Mesodermal cell (in vitro differentiated cells): ENCODE results near the gene BMI1.

Experiments
- H3K27ac ChIP-seq: 2 replicates; pipeline ENCODE4 v1.7.0; 2013; ENCODE audit warnings: mild to moderate bottlenecking, low read depth, low read length, moderate library complexity; ENCODE audit not compliant: severe bottlenecking
- H3K36me3 ChIP-seq: 2 replicates; pipeline ENCODE4 v1.7.1; 2013; ENCODE audit warnings: mild to moderate bottlenecking, low read length, moderate library complexity; ENCODE audit not compliant: control insufficient read depth, insufficient read depth
- H3K4me1 ChIP-seq: one replicate; pipeline ENCODE4 v1.7.1; 2013; ENCODE audit warnings: mild to moderate bottlenecking, low read length; ENCODE audit not compliant: insufficient read depth, control insufficient read depth, poor library complexity, severe bottlenecking
- H3K4me3 ChIP-seq: 2 replicates; pipeline ENCODE4 v1.7.0; 2013; ENCODE audit warnings: low read length, control low read depth, mild to moderate bottlenecking; ENCODE audit not compliant: insufficient read depth, poor library complexity, severe bottlenecking; ENCODE audit errors: extremely low read depth
- H3K9me3 ChIP-seq: 2 replicates; pipeline ENCODE4 v1.7.1; 2013; ENCODE audit warnings: mild to moderate bottlenecking, low read length, moderate library complexity; ENCODE audit not compliant: control insufficient read depth
- WGBS, 2 experiments: methylation state at CpG; one replicate each; pipeline ENCODE4 v1.1.5; 2013; ENCODE audit warnings: missing lambda C conversion rate in 2 of 2; ENCODE audit not compliant: insufficient coverage in 2 of 2; 5-methylcytosine and 5-hydroxymethylcytosine counted together

The BMI1 gene

GRCh38 chr10:22340329-22341189 is 19.7 kb downstream of the BMI1 start:
- Histone ChIP-seq H3K9me3 (no peaks in the 10 kb centered on the region), H3K27ac (peak overlapping the region; percentile 58), H3K4me3 (peak overlapping the region; percentile 59), H3K4me1 (no peaks in the 10 kb centered on the region), H3K36me3 (no peaks in the 10 kb centered on the region)
- 0 to 1% methylated on average over 51 to 53 of the region's 98 CpGs for WGBS, 2 experiments

- Histone ChIP-seq H3K4me3 (peak overlapping the region; percentile 59), H3K27ac (no peak overlapping the region), H3K4me1 (no peaks in the 10 kb centered on the region), H3K36me3 (no peaks in the 10 kb centered on the region), H3K9me3 (no peaks in the 10 kb centered on the region)
- 1 to 2% methylated on average over 19 to 30 of the region's 40 CpGs for WGBS, 2 experiments
Observed at GRCh38 chr10:22341190-22341925, 20.5 kb downstream of the BMI1 start.

DNA sequence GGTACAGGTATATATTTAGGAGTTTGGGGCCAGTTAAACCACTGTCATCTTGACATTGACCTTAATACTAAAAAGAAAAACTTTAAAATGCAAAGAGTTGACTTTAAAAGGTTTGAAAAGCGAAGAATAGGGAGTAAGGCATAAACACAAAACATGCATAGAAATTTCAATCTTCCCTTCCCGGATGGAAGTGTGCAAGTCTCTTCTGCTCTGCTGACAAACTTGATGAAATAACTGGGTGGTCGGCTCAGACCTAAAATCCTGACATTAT is 21.0 kb downstream of the BMI1 start:
- no peaks in the 10 kb centered on the region for H3K4me1 ChIP-seq
- no CpG with 5 or more reads among the region's 3 CpGs for WGBS, 2 experiments
- H3K4me3 ChIP-seq = no peak overlapping the region
- no peak overlapping the region for H3K27ac ChIP-seq
- H3K36me3 ChIP-seq = no peaks in the 10 kb centered on the region
- H3K9me3 ChIP-seq = no peaks in the 10 kb centered on the region

- Histone ChIP-seq H3K27ac (no peak overlapping the region), H3K4me3 (no peak overlapping the region), H3K36me3 (no peaks in the 10 kb centered on the region), H3K4me1 (no peaks in the 10 kb centered on the region), H3K9me3 (no peaks in the 10 kb centered on the region)
- WGBS, 2 experiments = 0% methylated on average over 1 of the region's 3 CpGs; no CpG with 5 or more reads in 1 of the 2 experiments
Observed at GRCh38 chr10:22342421-22342820, 21.5 kb downstream of the BMI1 start.

GRCh38 chr10:22343731-22344130 is 22.8 kb downstream of the BMI1 start:
- Histone ChIP-seq H3K9me3 (no peaks in the 10 kb centered on the region), H3K36me3 (no peaks in the 10 kb centered on the region), H3K4me1 (no peaks in the 10 kb centered on the region), H3K4me3 (no peak overlapping the region), H3K27ac (no peak overlapping the region)
- WGBS, 2 experiments = no CpG with 5 or more reads among the region's 3 CpGs

DNA sequence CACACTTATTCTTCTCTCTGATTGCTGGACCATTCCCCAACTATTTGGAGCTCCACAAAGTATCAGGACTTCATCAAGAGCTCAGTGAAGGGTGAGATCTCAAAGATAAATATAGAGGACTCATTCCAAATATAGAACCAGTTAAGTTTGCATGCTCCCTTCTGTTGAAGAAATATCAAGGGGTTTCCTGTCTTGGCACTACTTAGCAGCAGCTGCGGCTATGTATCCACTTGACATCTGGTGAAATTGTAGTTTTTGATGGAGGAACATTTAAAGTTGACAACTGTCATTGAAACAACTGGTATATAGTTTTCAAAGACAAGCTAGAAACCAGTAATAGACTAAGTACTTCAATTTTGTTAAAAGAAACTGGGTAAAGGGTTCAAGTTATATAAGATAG is 23.4 kb downstream of the BMI1 start:
- H3K9me3 ChIP-seq = no peaks in the 10 kb centered on the region
- H3K27ac ChIP-seq = no peak overlapping the region
- 67% methylated on average over 1 of the region's 1 CpG; no CpG with 5 or more reads in 1 of the 2 experiments for WGBS, 2 experiments
- H3K36me3 ChIP-seq = no peaks in the 10 kb centered on the region
- no peaks in the 10 kb centered on the region for H3K4me1 ChIP-seq
- H3K4me3 ChIP-seq = no peak overlapping the region

DNA sequence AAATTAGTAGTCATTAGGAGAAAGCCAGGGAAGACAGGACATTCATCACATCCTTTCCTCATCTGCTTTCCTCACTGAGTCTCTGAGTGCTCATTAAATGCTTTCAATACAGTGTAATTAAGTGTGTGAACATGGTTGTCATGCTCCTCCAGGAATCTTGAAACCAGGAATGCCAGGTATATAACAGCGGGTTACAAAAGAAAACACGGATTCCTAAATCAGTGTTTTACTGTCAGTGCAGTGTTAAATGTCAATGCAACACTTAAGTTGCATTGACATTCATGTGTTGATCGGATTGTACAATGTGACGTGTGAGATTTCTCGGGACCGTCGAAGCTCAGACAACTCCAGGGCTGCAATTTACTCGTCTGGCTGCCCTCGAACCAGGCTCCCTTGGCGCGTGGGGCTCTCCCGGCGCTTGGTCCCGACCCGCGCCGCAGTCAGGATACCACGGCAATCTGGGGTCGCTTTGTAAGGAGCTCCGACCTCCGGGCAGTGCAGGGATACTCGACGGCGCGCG is 23.9 kb downstream of the BMI1 start:
- H3K27ac ChIP-seq = no peak overlapping the region
- H3K9me3 ChIP-seq = no peaks in the 10 kb centered on the region
- H3K36me3 ChIP-seq = no peaks in the 10 kb centered on the region
- no peaks in the 10 kb centered on the region for H3K4me1 ChIP-seq
- WGBS, 2 experiments = 7 to 9% methylated on average over 26 of the region's 26 CpGs
- peak overlapping the region; percentile 16 for H3K4me3 ChIP-seq

- H3K36me3 ChIP-seq = no peaks in the 10 kb centered on the region
- no peak within 1 kb of the TSS for H3K27ac ChIP-seq
- no peaks in the 10 kb centered on the region for H3K9me3 ChIP-seq
- 3 to 4% methylated on average over 78 of the region's 83 CpGs for WGBS, 2 experiments
- H3K4me1 ChIP-seq = no peaks in the 10 kb centered on the region
- peak within 1 kb of the TSS; percentile 16 for H3K4me3 ChIP-seq
Observed at GRCh38 chr10:22345301-22346095, 24.6 kb downstream of the BMI1 start, which contains the start of gene SPAG6. Gene SPAG6, plus strand, starts transcription at chr10:22345496. Its CDS starts 116 bp downstream, at chr10:22345612.

DNA sequence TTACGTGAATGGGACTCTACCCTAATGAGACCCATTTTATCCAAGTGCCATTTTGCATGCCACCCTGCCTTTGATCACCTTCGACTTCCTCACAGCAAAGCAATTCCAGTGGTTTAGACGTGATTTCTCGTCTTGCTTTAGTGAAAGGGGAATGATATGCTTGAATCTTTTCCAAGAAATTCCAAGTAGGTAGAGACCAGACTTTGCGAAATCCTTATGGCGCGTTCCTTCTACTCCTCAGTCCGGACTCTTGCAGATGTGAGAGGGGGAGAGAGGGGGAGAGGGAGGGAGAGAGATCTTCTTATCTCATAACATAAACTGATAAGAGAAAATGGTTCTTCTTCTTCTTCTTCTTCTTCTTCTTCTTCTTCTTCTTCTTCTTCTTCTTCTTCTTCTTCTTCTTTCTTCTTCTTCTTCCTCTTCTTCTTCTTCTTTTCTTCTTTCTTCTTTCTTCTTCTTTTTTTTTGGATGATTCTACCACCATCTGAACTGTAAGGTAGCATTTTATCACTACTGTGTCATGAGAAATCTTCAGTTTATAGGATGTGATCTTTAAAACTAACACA is 25.3 kb downstream of the BMI1 start:
- Histone ChIP-seq H3K27ac (no peak overlapping the region), H3K36me3 (no peaks in the 10 kb centered on the region), H3K4me3 (no peak overlapping the region), H3K4me1 (no peaks in the 10 kb centered on the region), H3K9me3 (no peaks in the 10 kb centered on the region)
- WGBS, 2 experiments = no CpG with 5 or more reads among the region's 8 CpGs

DNA sequence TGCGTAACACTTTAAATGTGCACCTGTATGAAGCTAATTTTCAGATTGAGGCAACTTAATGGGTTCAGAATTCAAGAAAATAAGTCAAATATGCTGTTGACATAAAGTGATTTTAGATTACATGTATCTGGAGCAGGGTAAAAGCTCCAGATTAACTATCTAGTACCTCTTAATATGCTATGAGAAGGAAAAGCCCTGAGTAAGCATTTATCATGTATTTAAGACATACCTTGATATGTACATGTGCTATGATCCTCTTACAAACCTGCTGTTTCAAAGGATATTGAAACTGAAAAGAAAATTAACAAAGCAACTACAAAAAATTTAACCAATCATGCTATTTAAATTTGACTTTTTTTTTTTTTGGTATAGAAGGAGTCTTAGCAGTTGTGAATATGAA is 28.9 kb downstream of the BMI1 start:
- Histone ChIP-seq H3K9me3 (no peaks in the 10 kb centered on the region), H3K36me3 (no peaks in the 10 kb centered on the region), H3K27ac (no peak overlapping the region), H3K4me3 (no peak overlapping the region), H3K4me1 (no peaks in the 10 kb centered on the region)
- 100% methylated on average over 1 of the region's 1 CpG for WGBS, 2 experiments
